HG03469 (cell line): ENCODE results near the gene CTAG2.
"Not testable (repeated sequence)": the region's sequence is repeated elsewhere in the genome, so short reads cannot be mapped to it uniquely, and the experiment has no call there.

Experiments
- ATAC-seq: cut with Tn5 transposase; IDR thresholded peaks from one replicate; pipeline ENCODE4 v1.9.1; 2021; ENCODE audit warnings: mild to moderate bottlenecking, moderate library complexity, moderate number of reproducible peaks; ENCODE audit not compliant: unreplicated experiment

The CTAG2 gene

GRCh38 chrX:154649503-154650220 lies 3.7 kb downstream of the CTAG2 start:
- no peak for ATAC-seq

- ATAC-seq: no peak
These were observed 4.4 kb downstream of the CTAG2 start for GRCh38 chrX:154648931-154649330.

GRCh38 chrX:154645745-154646378 lies 7.5 kb downstream of the CTAG2 start:
- ATAC-seq: not testable (repeated sequence)

GRCh38 chrX:154643708-154644107 lies 9.7 kb downstream of the CTAG2 start:
- not testable (repeated sequence) for ATAC-seq

GRCh38 chrX:154641740-154642139 lies 11.6 kb downstream of the CTAG2 start:
- not testable (repeated sequence) for ATAC-seq

- ATAC-seq: not testable (repeated sequence)
These were observed 19.7 kb downstream of the CTAG2 start for GRCh38 chrX:154633661-154634060.

GRCh38 chrX:154630949-154631348 lies 22.4 kb downstream of the CTAG2 start:
- not testable (repeated sequence) for ATAC-seq

GRCh38 chrX:154628960-154629359 lies 24.4 kb downstream of the CTAG2 start:
- ATAC-seq: not testable (repeated sequence)

- not testable (repeated sequence) for ATAC-seq
These were observed 32.5 kb downstream of the CTAG2 start for GRCh38 chrX:154620767-154621414.

GRCh38 chrX:154619182-154619581 lies 34.2 kb downstream of the CTAG2 start, which contains the start of gene CTAG1B:
TSS of gene CTAG1B (minus strand) at chrX:154619282. CDS start at chrX:154619218, 64 bp downstream.
- not testable (repeated sequence) for ATAC-seq

- not testable (repeated sequence) for ATAC-seq
These were observed 39.8 kb downstream of the CTAG2 start for GRCh38 chrX:154613586-154613985.

- ATAC-seq: not testable (repeated sequence)
These were observed 42.2 kb downstream of the CTAG2 start for GRCh38 chrX:154611146-154611545.

GRCh38 chrX:154608823-154609222 lies 44.6 kb downstream of the CTAG2 start:
- not testable (repeated sequence) for ATAC-seq

GRCh38 chrX:154607976-154608375 lies 45.4 kb downstream of the CTAG2 start:
- not testable (repeated sequence) for ATAC-seq

- ATAC-seq: no peak
These were observed 46.0 kb downstream of the CTAG2 start for GRCh38 chrX:154607370-154607769.

- ATAC-seq: no peak
These were observed 47.8 kb downstream of the CTAG2 start for GRCh38 chrX:154605566-154605965.

GRCh38 chrX:154603438-154604430 lies 49.6 kb downstream of the CTAG2 start:
- no peak for ATAC-seq

GRCh38 chrX:154602766-154603437 lies 50.5 kb downstream of the CTAG2 start:
- no peak for ATAC-seq

GRCh38 chrX:154602226-154602625 lies 51.2 kb downstream of the CTAG2 start:
- no peak for ATAC-seq
